NCI-H526 treated with DMSO at 0.1 percent for 48 hours (cell line): Measurements from ENCODE around the gene SCN3A.

Experiments
- DNase-seq: peaks from one replicate; lab custom pipeline; 2025; lab: John Stamatoyannopoulos, UW

The SCN3A gene

GRCh38 chr2:165112133-165112573 is 91.7 kb downstream of the SCN3A start:
- no peak for DNase-seq

GRCh38 chr2:165110394-165110793 is 93.5 kb downstream of the SCN3A start:
- no peak for DNase-seq

- DNase-seq = no peak
Observed at GRCh38 chr2:165109915-165110314, 93.9 kb downstream of the SCN3A start.

GRCh38 chr2:165105926-165106325 is 97.9 kb downstream of the SCN3A start:
- DNase-seq = no peak

GRCh38 chr2:165087933-165088901 is 115.6 kb downstream of the SCN3A start:
- no peak for DNase-seq

- DNase-seq = no peak
Observed at GRCh38 chr2:165086337-165086736, 117.5 kb downstream of the SCN3A start.

- DNase-seq = no peak
Observed at GRCh38 chr2:165083326-165083725, 120.5 kb downstream of the SCN3A start.

- DNase-seq = no peak
Observed at GRCh38 chr2:165082479-165082878, 121.4 kb downstream of the SCN3A start.

- no peak for DNase-seq
Observed at GRCh38 chr2:165081276-165081675, 122.6 kb downstream of the SCN3A start.

GRCh38 chr2:165079432-165079831 is 124.4 kb downstream of the SCN3A start:
- DNase-seq = no peak

GRCh38 chr2:165078913-165079312 is 124.9 kb downstream of the SCN3A start:
- DNase-seq = no peak

- no peak for DNase-seq
Observed at GRCh38 chr2:165074884-165075283, 129.0 kb downstream of the SCN3A start.

- DNase-seq = no peak
Observed at GRCh38 chr2:165074323-165074722, 129.5 kb downstream of the SCN3A start.

- no peak for DNase-seq
Observed at GRCh38 chr2:165070076-165070475, 133.8 kb downstream of the SCN3A start.

GRCh38 chr2:165069151-165069550 is 134.7 kb downstream of the SCN3A start:
- DNase-seq = no peak

- DNase-seq = no peak
Observed at GRCh38 chr2:165068487-165068757, 135.4 kb downstream of the SCN3A start.

GRCh38 chr2:165067643-165068486 is 136.0 kb downstream of the SCN3A start:
- DNase-seq = peak; percentile 83

- no peak for DNase-seq
Observed at GRCh38 chr2:165064743-165065142, 139.1 kb downstream of the SCN3A start.

GRCh38 chr2:165060411-165060810 is 143.4 kb downstream of the SCN3A start:
- no peak for DNase-seq

- DNase-seq = no peak
Observed at GRCh38 chr2:165058476-165059265, 145.2 kb downstream of the SCN3A start.

GRCh38 chr2:165057931-165058330 is 145.9 kb downstream of the SCN3A start:
- no peak for DNase-seq

- DNase-seq = no peak
Observed at GRCh38 chr2:165057308-165057707, 146.5 kb downstream of the SCN3A start.
